HCT116 (cell line): ENCODE measurements around the gene KCNJ16. TPM values are rescaled to one million over a fixed set of nuclear protein-coding genes. Genes with fewer than 3 reads are reported as not detected.

ENCODE experiments used
- ATAC-seq: fragments of 200-7000 bp; cut with Tn5 transposase; 2 replicates; pipeline ENCODE4 v1.9.1; 2020; ENCODE audit warnings: mild to moderate bottlenecking, moderate library complexity
- BruUV-seq: library from RNA; stranded (reverse); fragments of 400-500 nt; replicated peaks from 2 replicates; lab custom pipeline; 2021; lab: Mats Ljungman, UMichigan
- CTCF ChIA-PET: fragments of 300-600 bp; sonication (Branson Sonifier 250); formaldehyde crosslinking; loops from one replicate; lab custom pipeline; 2021; ENCODE audit warnings: antibody characterized with exemption; lab: Charles Lee
- POLR2A ChIA-PET: fragments of 300-600, 350-600 bp; sonication (Branson Sonifier 250); formaldehyde crosslinking; loops from one replicate; lab custom pipeline; 2021; ENCODE audit warnings: antibody characterized with exemption; lab: Charles Lee
- RAD21 ChIA-PET, 2 experiments: fragments of 300-600 bp; sonication (Branson Sonifier 250); formaldehyde crosslinking; loops; one replicate each; lab custom pipeline; 2023; ENCODE audit warnings: low total read pairs in 2 of 2; ENCODE audit not compliant: uncharacterized antibody in 2 of 2, unreplicated experiment in 2 of 2, low non-redundant PET in 1 of 2; lab: Charles Lee
- DNase-seq: peaks from one replicate; pipeline ENCODE4 v3.0.0-alpha.2; 2010; ENCODE audit warnings: low read depth, low spot score
- H2AFZ ChIP-seq: fragments of 200-600 bp; shearing (Covaris generic), sonication (generic); 2 replicates; pipeline ENCODE4 v1.6.1; 2017; ENCODE audit warnings: low read depth, mixed run types, mixed read lengths, antibody characterized with exemption, low read length; ENCODE audit not compliant: poor library complexity, severe bottlenecking
- H3K27ac ChIP-seq: 2 replicates; pipeline ENCODE4 v1.5.1; 2012; ENCODE audit warnings: low read depth, low read length
- H3K27me3 ChIP-seq: fragments of 200-600 bp; sonication (generic); 2 replicates; pipeline ENCODE4 v1.6.1; 2016; ENCODE audit warnings: mixed run types, low read length, mixed read lengths; ENCODE audit not compliant: insufficient read depth
- H3K36me3 ChIP-seq, 2 experiments: fragments of 200-500 bp in 1 of 2; fragments of 200-600 bp in 1 of 2; sonication (Bioruptor generic) in 1 of 2; sonication (generic) in 1 of 2; 2 replicates each; pipeline versions ENCODE4 v1.5.1 to v1.6.1; 2014 to 2016; ENCODE audit warnings: low read length in 2 of 2, inconsistent platforms in 1 of 2, mixed read lengths in 1 of 2, mixed run types in 1 of 2; ENCODE audit not compliant: insufficient read depth in 2 of 2, control insufficient read depth in 1 of 2
- H3K4me1 ChIP-seq, 2 experiments: fragments of 200-600 bp in 1 of 2; sonication (generic) in 1 of 2; 2 replicates each; pipeline versions ENCODE4 v1.5.1 to v1.6.1; 2012 to 2017; ENCODE audit warnings: low read length in 2 of 2, inconsistent platforms in 1 of 2, mild to moderate bottlenecking in 1 of 2, mixed read lengths in 1 of 2, mixed run types in 1 of 2, moderate library complexity in 1 of 2; ENCODE audit not compliant: insufficient read depth in 2 of 2, control insufficient read depth in 1 of 2
- H3K4me2 ChIP-seq: fragments of 200-600 bp; sonication (generic); 2 replicates; pipeline ENCODE4 v1.6.1; 2017; ENCODE audit warnings: mixed run types, low read length, mixed read lengths
- H3K4me3 ChIP-seq, 2 experiments: fragments of 200-600 bp in 1 of 2; sonication (generic) in 1 of 2; replicated peaks in 1 of 2; 2 replicates each; pipeline ENCODE4 v1.5.1; 2011 to 2016; ENCODE audit warnings: low read length in 2 of 2, control low read depth in 1 of 2, low read depth in 1 of 2, mild to moderate bottlenecking in 1 of 2, mixed read lengths in 1 of 2, mixed run types in 1 of 2
- H3K79me2 ChIP-seq: fragments of 200-600 bp; sonication (generic); 2 replicates; pipeline ENCODE4 v1.6.1; 2017; ENCODE audit warnings: mild to moderate bottlenecking, mixed run types, low read length, moderate library complexity, mixed read lengths; ENCODE audit not compliant: insufficient read depth
- H3K9ac ChIP-seq: fragments of 200-600 bp; sonication (generic); 2 replicates; pipeline ENCODE4 v1.6.1; 2016; ENCODE audit warnings: low read length, mixed read lengths
- H3K9me2 ChIP-seq: fragments of 200-600 bp; sonication (generic), shearing (Covaris generic); 2 replicates; pipeline ENCODE4 v1.6.1; 2017; ENCODE audit warnings: mixed run types, mild to moderate bottlenecking, moderate library complexity; ENCODE audit not compliant: insufficient read depth
- H3K9me3 ChIP-seq, 2 experiments: fragments of 200-500 bp in 1 of 2; fragments of 200-600 bp in 1 of 2; sonication (Bioruptor generic) in 1 of 2; sonication (generic) in 1 of 2; 2 replicates each; pipeline ENCODE4 v1.6.1; 2014 to 2017; ENCODE audit warnings: low read length in 2 of 2, mixed read lengths in 2 of 2, inconsistent platforms in 1 of 2, low read depth in 1 of 2, mild to moderate bottlenecking in 1 of 2, mixed run types in 1 of 2, moderate library complexity in 1 of 2; ENCODE audit not compliant: control insufficient read depth in 1 of 2, insufficient read depth in 1 of 2
- H4K20me1 ChIP-seq: fragments of 200-600 bp; sonication (generic), shearing (Covaris generic); 2 replicates; pipeline ENCODE4 v1.6.1; 2017; ENCODE audit warnings: mixed run types, mild to moderate bottlenecking, moderate library complexity; ENCODE audit not compliant: insufficient read depth
- CEBPB ChIP-seq: IDR thresholded peaks from 2 replicates; pipeline ENCODE4 v1.6.1; 2012; ENCODE audit warnings: low read depth
- EGR1 ChIP-seq: IDR thresholded peaks from 2 replicates; pipeline ENCODE4 v1.6.1; 2012; ENCODE audit warnings: low read depth
- EZH2 ChIP-seq: fragments of 200-600 bp; sonication (generic); IDR thresholded peaks from 2 replicates; pipeline ENCODE4 v1.6.1; 2017; ENCODE audit warnings: antibody characterized with exemption, mixed run types
- EZH2phosphoT487 ChIP-seq: fragments of 200-600 bp; IDR thresholded peaks from 2 replicates; pipeline ENCODE4 v1.6.1; 2018; ENCODE audit warnings: antibody characterized with exemption, borderline replicate concordance
- FOSL1 ChIP-seq: IDR thresholded peaks from 2 replicates; pipeline ENCODE4 v1.6.1; 2012; ENCODE audit warnings: low read depth
- JUND ChIP-seq: IDR thresholded peaks from 2 replicates; pipeline ENCODE4 v1.6.1; 2012
- POLR2A ChIP-seq: IDR thresholded peaks from 2 replicates; pipeline ENCODE4 v1.7.0; 2011; ENCODE audit warnings: borderline replicate concordance; ENCODE audit not compliant: insufficient read depth, insufficient read length; ENCODE audit errors: extremely low read depth
- POLR2AphosphoS5 ChIP-seq: IDR thresholded peaks from 2 replicates; pipeline ENCODE4 v1.6.1; 2011; ENCODE audit warnings: mild to moderate bottlenecking, low read depth, low read length, moderate library complexity
- RAD21 ChIP-seq: IDR thresholded peaks from 2 replicates; pipeline ENCODE4 v1.6.1; 2012; ENCODE audit warnings: low read depth, mild to moderate bottlenecking
- SIN3A ChIP-seq: IDR thresholded peaks from 2 replicates; pipeline ENCODE4 v1.6.1; 2012; ENCODE audit warnings: low read depth
- SP1 ChIP-seq: IDR thresholded peaks from 2 replicates; pipeline ENCODE4 v1.6.1; 2012; ENCODE audit warnings: low read depth
- SRF ChIP-seq: IDR thresholded peaks from 2 replicates; pipeline ENCODE4 v1.6.1; 2012; ENCODE audit warnings: low read depth
- TCF7L2 ChIP-seq: IDR thresholded peaks from 2 replicates; pipeline ENCODE4 v1.7.0; 2011; ENCODE audit warnings: borderline replicate concordance, inconsistent platforms; ENCODE audit not compliant: insufficient read depth, insufficient read length; ENCODE audit errors: extremely low read depth
- YY1 ChIP-seq: IDR thresholded peaks from 2 replicates; pipeline ENCODE4 v1.6.1; 2011; ENCODE audit warnings: low read length, low read depth, moderate library complexity, mild to moderate bottlenecking; ENCODE audit not compliant: insufficient replicate concordance; ENCODE audit errors: extremely low read depth
- ZFX ChIP-seq: fragments of 450-650 bp; IDR thresholded peaks from 2 replicates; pipeline ENCODE4 v1.6.1; 2017
- ZNF274 ChIP-seq: fragments of 200-500 bp; sonication (Bioruptor generic); IDR thresholded peaks from 2 replicates; pipeline ENCODE4 v1.6.1; 2014; ENCODE audit warnings: mild to moderate bottlenecking, low read depth, low read length, inconsistent platforms
- intact Hi-C: fragments of 100-400 bp; cut with micrococcal nuclease; formaldehyde crosslinking; loops from 2 replicates; pipeline ENCODE4 v1.10.0; 2022
- total RNA-seq: library from RNA; stranded (reverse); gene quantifications from one replicate; pipeline ENCODE4 v1.2.1, GENCODE V29; 2021; ENCODE audit not compliant: unreplicated experiment
- TF ChIP-seq, protein P1 (sequence below), 3 experiments: fragments of 200-600 bp in 1 of 3; sonication (generic) in 1 of 3; IDR thresholded peaks in 2 of 3; conservative IDR thresholded peaks in 1 of 3; 2 replicates each; pipeline ENCODE4 v1.5.1; 2012 to 2017; ENCODE audit warnings: low read depth in 2 of 3, low read length in 2 of 3, antibody characterized with exemption in 1 of 3, borderline replicate concordance in 1 of 3, control low read depth in 1 of 3, mild to moderate bottlenecking in 1 of 3, mixed read lengths in 1 of 3, mixed run types in 1 of 3, moderate library complexity in 1 of 3; ENCODE audit not compliant: insufficient read depth in 1 of 3
- TF ChIP-seq, protein P2 (sequence below): IDR thresholded peaks from 2 replicates; pipeline ENCODE4 v1.6.1; 2011; ENCODE audit warnings: mild to moderate bottlenecking, low read length, moderate library complexity; ENCODE audit not compliant: insufficient replicate concordance; ENCODE audit errors: extremely low read depth
- TF ChIP-seq, protein P3 (sequence below): IDR thresholded peaks from 2 replicates; pipeline ENCODE4 v1.6.1; 2012

The KCNJ16 gene
- total RNA-seq, 1 experiment from 2014 or later, result not detected

DNA sequence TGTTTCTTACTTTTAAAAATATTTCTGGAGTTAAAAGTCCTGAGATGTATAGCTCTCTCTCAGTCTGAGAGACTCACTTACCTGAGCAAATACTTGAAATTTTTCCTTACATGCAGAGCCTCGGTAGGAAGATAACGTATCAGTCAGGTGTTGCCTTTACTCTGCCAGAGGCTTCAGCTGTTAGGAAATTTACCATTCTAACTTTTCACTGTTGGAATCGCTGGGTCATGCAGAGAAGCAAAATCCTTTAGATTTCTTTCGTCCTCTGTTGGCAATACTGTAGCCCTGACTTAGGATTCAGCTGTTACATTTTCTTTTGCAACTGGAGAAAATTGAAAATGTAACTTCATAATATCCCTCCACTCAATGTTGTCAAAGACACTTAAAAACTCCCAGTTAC, 20.0 kb upstream of the KCNJ16 start:
- intact Hi-C loops, result no loop called here
- POLR2A ChIA-PET, result no interaction called here
- no TSS peak for BruUV-seq

DNA sequence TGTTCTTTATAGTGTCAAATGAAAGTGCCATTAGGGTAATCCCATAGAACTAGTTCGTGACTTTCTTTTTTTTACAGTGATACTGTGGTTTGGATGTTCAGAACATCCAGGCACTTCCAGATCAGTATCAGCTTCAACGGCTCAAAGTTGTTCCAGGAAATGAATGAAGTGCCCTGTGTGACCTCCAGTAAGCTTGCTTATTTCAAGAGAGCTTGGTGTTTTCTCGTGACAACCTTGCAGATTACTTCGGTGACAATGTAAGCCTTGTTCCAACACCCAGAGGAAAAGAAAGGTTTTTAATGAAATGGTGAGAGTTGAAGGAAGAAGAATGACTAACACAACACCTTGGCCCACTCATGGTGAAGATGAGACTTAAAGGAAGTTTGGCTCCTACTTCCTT, 16.0 kb upstream of the KCNJ16 start:
- Histone ChIP-seq H3K9me3 (peaks cover 4 to 45% of the 10 kb centered on the region in 2 experiments; a peak in 2 of 4 replicates), H3K79me2 (no peaks in the 10 kb centered on the region), H3K9ac (no peak overlapping the region), H3K4me3 (no peak overlapping the region), H4K20me1 (no peaks in the 10 kb centered on the region), H3K4me2 (no peak overlapping the region), H3K36me3 (no peaks in the 10 kb centered on the region), H3K4me1 (no peaks in the 10 kb centered on the region), H3K9me2 (no peaks in the 10 kb centered on the region), H3K27me3 (no peaks in the 10 kb centered on the region), H3K27ac (no peak overlapping the region), H2AFZ (no peak overlapping the region)
- ChIA-PET CTCF (no interaction called here), POLR2A (no interaction called here), RAD21 (no interaction called here)
- intact Hi-C loops, result no loop called here
- DNase-seq (no peak), ATAC-seq (no peak)
- no TSS peak for BruUV-seq
- TF ChIP-seq JUND, result no peak
- TF ChIP-seq, protein P1, sequence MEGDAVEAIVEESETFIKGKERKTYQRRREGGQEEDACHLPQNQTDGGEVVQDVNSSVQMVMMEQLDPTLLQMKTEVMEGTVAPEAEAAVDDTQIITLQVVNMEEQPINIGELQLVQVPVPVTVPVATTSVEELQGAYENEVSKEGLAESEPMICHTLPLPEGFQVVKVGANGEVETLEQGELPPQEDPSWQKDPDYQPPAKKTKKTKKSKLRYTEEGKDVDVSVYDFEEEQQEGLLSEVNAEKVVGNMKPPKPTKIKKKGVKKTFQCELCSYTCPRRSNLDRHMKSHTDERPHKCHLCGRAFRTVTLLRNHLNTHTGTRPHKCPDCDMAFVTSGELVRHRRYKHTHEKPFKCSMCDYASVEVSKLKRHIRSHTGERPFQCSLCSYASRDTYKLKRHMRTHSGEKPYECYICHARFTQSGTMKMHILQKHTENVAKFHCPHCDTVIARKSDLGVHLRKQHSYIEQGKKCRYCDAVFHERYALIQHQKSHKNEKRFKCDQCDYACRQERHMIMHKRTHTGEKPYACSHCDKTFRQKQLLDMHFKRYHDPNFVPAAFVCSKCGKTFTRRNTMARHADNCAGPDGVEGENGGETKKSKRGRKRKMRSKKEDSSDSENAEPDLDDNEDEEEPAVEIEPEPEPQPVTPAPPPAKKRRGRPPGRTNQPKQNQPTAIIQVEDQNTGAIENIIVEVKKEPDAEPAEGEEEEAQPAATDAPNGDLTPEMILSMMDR (IDR thresholded peaks at IDR 0.05 in 2 of 3, conservative IDR thresholded peaks at IDR 0.05 in 1 of 3; ENCODE audit: borderline replicate concordance in 1 of 3, insufficient read depth in 1 of 3, low read depth in 2 of 3, low read length in 2 of 3), result no peak
- TF ChIP-seq, protein P2, sequence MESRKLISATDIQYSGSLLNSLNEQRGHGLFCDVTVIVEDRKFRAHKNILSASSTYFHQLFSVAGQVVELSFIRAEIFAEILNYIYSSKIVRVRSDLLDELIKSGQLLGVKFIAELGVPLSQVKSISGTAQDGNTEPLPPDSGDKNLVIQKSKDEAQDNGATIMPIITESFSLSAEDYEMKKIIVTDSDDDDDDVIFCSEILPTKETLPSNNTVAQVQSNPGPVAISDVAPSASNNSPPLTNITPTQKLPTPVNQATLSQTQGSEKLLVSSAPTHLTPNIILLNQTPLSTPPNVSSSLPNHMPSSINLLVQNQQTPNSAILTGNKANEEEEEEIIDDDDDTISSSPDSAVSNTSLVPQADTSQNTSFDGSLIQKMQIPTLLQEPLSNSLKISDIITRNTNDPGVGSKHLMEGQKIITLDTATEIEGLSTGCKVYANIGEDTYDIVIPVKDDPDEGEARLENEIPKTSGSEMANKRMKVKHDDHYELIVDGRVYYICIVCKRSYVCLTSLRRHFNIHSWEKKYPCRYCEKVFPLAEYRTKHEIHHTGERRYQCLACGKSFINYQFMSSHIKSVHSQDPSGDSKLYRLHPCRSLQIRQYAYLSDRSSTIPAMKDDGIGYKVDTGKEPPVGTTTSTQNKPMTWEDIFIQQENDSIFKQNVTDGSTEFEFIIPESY, result no peak
- no peak for TF ChIP-seq POLR2AphosphoS5
- no peak for TF ChIP-seq EGR1
- no peak for TF ChIP-seq RAD21
- TF ChIP-seq, protein P3, sequence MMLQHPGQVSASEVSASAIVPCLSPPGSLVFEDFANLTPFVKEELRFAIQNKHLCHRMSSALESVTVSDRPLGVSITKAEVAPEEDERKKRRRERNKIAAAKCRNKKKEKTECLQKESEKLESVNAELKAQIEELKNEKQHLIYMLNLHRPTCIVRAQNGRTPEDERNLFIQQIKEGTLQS, result no peak
- no peak for TF ChIP-seq SIN3A
- no peak for TF ChIP-seq EZH2phosphoT487
- no peak for TF ChIP-seq ZNF274
- no peak for TF ChIP-seq FOSL1
- TF ChIP-seq ZFX, result no peak

More for the DNA sequence above, 20.0 kb upstream of the KCNJ16 start:
- no peaks in the 10 kb centered on the region for H3K9me2 ChIP-seq
- no peaks in the 10 kb centered on the region for H3K36me3 ChIP-seq
- ChIA-PET RAD21 (no interaction called here), CTCF (no interaction called here)
- no peak overlapping the region for H2AFZ ChIP-seq
- H3K79me2 ChIP-seq, result no peaks in the 10 kb centered on the region
- no peak for DNase-seq
- no peak overlapping the region for H3K4me2 ChIP-seq
- no peak for TF ChIP-seq POLR2A
- no peak for TF ChIP-seq SIN3A
- no peak for TF ChIP-seq ZNF274
- no peak for TF ChIP-seq CEBPB
- no peak for TF ChIP-seq EZH2
- no peak for TF ChIP-seq YY1
- TF ChIP-seq FOSL1, result no peak
- TF ChIP-seq, protein P3, result no peak
- no peak for TF ChIP-seq SRF
- no peak for TF ChIP-seq JUND
- no peak for TF ChIP-seq RAD21
- no peak for TF ChIP-seq POLR2AphosphoS5
- no peak for TF ChIP-seq SP1
- no peak for TF ChIP-seq EZH2phosphoT487
- TF ChIP-seq TCF7L2, result no peak
- TF ChIP-seq ZFX, result no peak
- no peak overlapping the region for H3K9ac ChIP-seq
- ATAC-seq, result no peak
- H3K27ac ChIP-seq, result no peak overlapping the region
- H3K4me1 ChIP-seq, result no peaks in the 10 kb centered on the region
- H3K4me3 ChIP-seq, result no peak overlapping the region
- H3K9me3 ChIP-seq, result peaks cover 0 to 37% of the 10 kb centered on the region in 2 experiments; a peak in 2 of 4 replicates
- no peaks in the 10 kb centered on the region for H4K20me1 ChIP-seq
- no peaks in the 10 kb centered on the region for H3K27me3 ChIP-seq
